HFF-Myc (cell line): Measurements from ENCODE around the gene INPP5A.

Experiments
- DNase-seq: peaks from one replicate; pipeline ENCODE4 v3.0.0-alpha.2; 2011; ENCODE audit warnings: low read depth; ENCODE audit errors: extremely low read depth
- H3K4me3 ChIP-seq: replicated peaks from 2 replicates; pipeline ENCODE4 v1.5.1; 2011; ENCODE audit warnings: low read depth, mild to moderate bottlenecking, control low read depth, low read length
- TF ChIP-seq, protein P1 (sequence below): IDR thresholded peaks from 2 replicates; pipeline ENCODE4 v1.5.1; 2012; ENCODE audit warnings: mild to moderate bottlenecking, low read depth, low read length, control low read depth; ENCODE audit errors: missing control alignments

The INPP5A gene

DNA sequence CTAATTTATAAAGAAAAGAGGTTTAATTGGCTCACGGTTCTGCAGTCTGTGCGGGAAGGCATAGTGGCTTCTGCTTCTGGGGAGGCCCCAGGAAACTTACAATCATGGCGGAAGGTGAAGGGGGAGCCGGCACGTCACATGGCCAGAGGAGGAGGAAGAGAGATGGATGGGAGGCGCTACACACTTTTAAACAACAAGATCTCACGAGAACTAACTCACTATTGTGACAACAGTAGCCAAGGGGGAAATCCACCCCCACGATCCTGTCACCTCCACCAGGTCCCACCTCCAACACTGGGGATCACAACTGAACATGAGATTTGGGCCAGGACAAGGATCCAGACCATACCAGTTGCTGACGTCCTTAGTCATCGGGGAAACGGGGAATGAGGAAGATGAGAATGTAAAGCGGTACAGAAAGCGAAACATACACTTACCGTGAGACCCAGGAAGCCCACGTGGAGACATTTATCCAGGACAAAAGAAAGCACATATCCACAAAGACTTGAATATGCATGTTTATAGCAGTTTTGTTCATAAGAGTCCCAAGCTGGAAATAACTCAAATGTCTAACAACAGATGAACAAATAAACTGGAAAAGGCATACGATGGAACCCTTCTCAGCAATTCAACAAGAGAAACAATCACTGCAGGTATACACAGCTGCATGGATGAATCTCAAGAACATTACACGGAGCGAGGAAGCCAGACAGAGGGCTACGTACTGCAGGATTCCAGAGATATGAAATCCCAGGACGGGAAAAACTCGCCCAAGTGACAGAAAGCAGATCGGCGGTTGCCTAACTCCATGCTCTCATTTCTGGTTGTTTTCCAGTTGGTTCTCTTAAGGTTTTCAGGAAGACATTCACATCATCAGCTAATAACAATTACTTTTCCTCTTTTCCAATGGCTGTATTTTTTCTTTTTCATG is 26.2 kb upstream of the INPP5A start:
- H3K4me3 ChIP-seq = no peak overlapping the region
- TF ChIP-seq, protein P1, sequence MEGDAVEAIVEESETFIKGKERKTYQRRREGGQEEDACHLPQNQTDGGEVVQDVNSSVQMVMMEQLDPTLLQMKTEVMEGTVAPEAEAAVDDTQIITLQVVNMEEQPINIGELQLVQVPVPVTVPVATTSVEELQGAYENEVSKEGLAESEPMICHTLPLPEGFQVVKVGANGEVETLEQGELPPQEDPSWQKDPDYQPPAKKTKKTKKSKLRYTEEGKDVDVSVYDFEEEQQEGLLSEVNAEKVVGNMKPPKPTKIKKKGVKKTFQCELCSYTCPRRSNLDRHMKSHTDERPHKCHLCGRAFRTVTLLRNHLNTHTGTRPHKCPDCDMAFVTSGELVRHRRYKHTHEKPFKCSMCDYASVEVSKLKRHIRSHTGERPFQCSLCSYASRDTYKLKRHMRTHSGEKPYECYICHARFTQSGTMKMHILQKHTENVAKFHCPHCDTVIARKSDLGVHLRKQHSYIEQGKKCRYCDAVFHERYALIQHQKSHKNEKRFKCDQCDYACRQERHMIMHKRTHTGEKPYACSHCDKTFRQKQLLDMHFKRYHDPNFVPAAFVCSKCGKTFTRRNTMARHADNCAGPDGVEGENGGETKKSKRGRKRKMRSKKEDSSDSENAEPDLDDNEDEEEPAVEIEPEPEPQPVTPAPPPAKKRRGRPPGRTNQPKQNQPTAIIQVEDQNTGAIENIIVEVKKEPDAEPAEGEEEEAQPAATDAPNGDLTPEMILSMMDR = no peak
- DNase-seq = no peak

DNA sequence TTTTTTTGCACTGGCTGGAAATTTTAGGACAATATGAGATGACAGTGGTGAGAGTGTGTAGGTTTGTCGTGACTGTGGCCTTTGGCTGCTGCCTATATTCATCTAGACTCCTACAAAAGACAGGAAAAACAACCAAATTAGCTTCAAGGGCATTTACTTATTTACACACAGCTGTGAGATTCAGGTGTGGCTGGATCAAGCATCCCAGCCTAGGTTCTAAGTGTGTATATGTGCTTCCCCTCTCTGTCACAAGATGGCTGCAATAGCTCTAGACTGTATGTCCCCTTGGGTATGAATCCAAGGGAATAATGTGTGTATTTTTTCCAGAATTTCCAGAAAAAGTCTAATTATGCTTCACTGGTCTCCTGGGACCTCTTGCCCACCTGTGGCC is 25.5 kb upstream of the INPP5A start:
- no peak for DNase-seq
- TF ChIP-seq, protein P1 = no peak
- no peak overlapping the region for H3K4me3 ChIP-seq

DNA sequence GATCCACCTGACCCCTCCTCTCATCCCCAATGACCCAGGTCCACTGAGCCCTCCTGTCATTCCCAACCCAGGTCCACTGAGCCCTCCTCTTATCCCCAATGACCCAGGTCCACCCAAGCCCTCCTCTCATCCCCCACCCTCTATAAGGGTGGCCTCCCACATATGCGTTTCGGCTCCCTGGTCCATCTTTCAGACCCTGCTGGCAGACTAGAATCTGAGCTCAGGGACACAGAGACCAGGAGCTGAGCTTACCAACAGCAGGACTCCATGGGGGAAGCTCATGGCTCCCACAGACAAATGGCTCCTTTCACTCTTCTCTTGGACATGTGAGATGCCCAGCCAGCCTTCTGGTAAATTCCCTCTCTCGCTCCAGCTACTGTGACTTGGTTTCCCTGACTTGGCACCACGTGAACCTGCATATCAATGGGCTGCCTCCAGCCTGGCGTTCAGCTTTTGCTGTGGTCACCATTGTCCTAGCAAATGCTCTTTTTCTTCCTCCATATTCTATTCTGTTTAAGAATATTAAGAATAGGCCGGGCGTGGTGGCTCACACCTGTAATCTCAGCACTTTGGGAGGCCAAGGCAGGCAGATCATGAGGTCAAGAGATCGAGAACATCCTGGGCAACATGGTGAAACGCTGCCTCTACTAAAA is 24.8 kb upstream of the INPP5A start:
- DNase-seq = no peak
- H3K4me3 ChIP-seq = no peak overlapping the region
- TF ChIP-seq, protein P1 = no peak

DNA sequence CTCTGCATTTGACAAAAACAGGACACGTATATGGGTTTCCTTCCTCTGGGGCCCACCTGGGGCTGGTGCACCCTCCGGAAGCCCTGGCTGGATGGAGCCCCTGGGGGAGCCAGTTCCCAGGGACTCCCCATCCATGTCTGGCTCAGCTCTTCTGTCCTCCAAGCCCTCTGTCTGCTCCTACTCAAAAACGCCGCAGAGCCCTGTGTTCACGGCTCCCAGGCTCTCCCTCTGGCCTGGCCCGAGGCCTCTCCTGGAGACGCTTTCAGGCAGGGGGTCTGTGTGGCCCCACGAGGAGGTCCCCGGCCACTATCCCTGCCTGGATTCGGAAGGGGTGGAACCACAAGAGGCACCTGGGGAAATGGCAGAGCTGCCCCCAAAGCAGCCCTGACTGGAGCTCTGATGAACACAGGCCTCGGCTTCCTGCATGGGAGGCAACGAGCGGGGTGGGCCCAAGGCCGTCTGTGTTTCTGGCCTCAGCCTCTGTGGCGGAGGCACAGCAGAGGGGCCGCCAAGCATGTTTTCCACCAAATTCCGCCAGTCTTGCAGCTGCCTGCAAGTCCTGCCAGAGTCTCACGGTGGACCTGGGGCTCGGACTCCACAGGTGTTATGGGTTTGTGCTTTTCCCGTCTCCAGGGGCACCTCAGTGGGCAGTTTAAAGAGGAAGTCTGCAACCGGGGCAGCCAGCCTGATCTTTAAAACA is 22.6 kb upstream of the INPP5A start:
- no peak for DNase-seq
- no peak overlapping the region for H3K4me3 ChIP-seq
- TF ChIP-seq, protein P1 = no peak

DNA sequence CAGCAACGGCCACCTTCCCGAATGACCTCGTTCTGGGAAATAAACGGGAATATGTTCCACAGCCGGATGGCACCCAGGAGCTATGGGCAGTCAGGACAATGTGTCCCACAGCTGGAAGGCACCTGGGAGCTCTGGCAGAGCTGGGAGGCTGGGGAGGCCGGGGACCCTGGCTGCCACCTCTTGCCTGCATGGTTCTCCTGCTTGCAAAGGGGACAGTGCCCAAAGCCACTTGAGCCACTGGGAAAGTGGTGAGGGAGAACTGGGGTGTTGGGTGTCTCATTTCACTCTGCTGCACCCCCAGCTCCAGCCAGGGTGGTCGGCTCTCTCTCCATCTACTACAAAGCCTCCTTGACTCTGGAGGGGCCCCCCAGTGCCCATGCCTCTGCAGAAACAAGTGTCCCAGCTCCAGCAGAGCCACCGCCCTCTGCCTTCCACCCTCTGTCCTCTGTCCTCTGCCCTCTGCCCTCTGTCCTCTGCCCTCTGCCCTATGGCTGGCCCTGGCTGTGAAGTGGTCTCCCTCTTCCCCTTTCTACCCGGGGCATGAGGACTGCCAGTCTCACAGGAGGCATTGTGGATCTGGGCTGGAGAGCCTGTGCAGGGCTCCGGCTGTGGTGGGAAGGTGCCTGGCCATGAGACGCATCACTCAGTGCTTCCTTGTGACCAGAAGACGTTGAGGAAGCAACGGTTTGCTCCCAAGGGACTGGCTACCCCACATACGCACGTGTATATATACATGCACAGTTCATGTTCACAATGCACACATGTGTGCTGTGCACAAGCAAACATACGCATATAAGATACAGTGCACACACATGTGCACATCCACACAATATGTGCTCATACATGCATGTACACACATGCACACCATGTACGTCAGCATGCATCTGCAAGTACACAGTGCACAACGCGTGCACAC is 21.5 kb upstream of the INPP5A start:
- TF ChIP-seq, protein P1 = no peak
- DNase-seq = no peak
- H3K4me3 ChIP-seq = no peak overlapping the region
